Lung (tissue), 12 donors: ENCODE results near the gene KCTD17. TPM values are rescaled to one million over a fixed set of nuclear protein-coding genes. Genes with fewer than 3 reads are reported as not detected.

Experiments
- ATAC-seq: fragments of 200-7000 bp; cut with Tn5 transposase; one replicate; pipeline ENCODE4 v1.9.1; 2020; ENCODE audit warnings: moderate number of reproducible peaks; ENCODE audit not compliant: insufficient read depth, low FRiP score
- DNase-seq, 3 donors: peaks; one replicate each; pipeline ENCODE4 v3.0.0-alpha.2; 2013 to 2017
- H3K27ac ChIP-seq, 2 donors: one replicate each; pipeline ENCODE4 v1.5.1; 2013; ENCODE audit warnings: mild to moderate bottlenecking in 2 of 2, moderate library complexity in 2 of 2, control low read depth in 1 of 2, inconsistent platforms in 1 of 2, low read depth in 1 of 2, low read length in 1 of 2
- H3K27me3 ChIP-seq, 3 donors: one replicate each; pipeline ENCODE4 v1.5.1; 2013; ENCODE audit warnings: low read length in 2 of 3; ENCODE audit not compliant: control insufficient read depth in 3 of 3, insufficient read depth in 3 of 3
- H3K36me3 ChIP-seq, 4 donors: one replicate each; pipeline ENCODE4 v1.5.1; 2013; ENCODE audit warnings: low read length in 4 of 4, mild to moderate bottlenecking in 1 of 4, moderate library complexity in 1 of 4; ENCODE audit not compliant: control insufficient read depth in 4 of 4, insufficient read depth in 4 of 4
- H3K4me1 ChIP-seq, 5 donors: one replicate each; pipeline ENCODE4 v1.5.1; 2013; ENCODE audit warnings: low read length in 5 of 5, mild to moderate bottlenecking in 2 of 5, moderate library complexity in 1 of 5; ENCODE audit not compliant: control insufficient read depth in 5 of 5, insufficient read depth in 5 of 5
- H3K4me3 ChIP-seq: one replicate; pipeline ENCODE4 v1.5.1; 2013; ENCODE audit warnings: mild to moderate bottlenecking, control low read depth, moderate library complexity
- H3K9ac ChIP-seq, 2 donors: one replicate each; pipeline ENCODE4 v1.5.1; 2013; ENCODE audit warnings: low read length in 2 of 2, control low read depth in 1 of 2; ENCODE audit not compliant: insufficient read depth in 1 of 2
- H3K9me3 ChIP-seq, 4 donors: one replicate each; pipeline ENCODE4 v1.5.1; 2013; ENCODE audit warnings: low read length in 3 of 4, mild to moderate bottlenecking in 1 of 4, moderate library complexity in 1 of 4; ENCODE audit not compliant: control insufficient read depth in 4 of 4, insufficient read depth in 3 of 4
- WGBS, 2 donors: extraction: QIAGEN DNeasy Blood & Tissue Kit; methylation state at CpG; one replicate each; pipeline ENCODE4 v1.1.7; 2013; 5-methylcytosine and 5-hydroxymethylcytosine counted together
- polyA plus RNA-seq, 2 donors: library from polyadenylated mRNA; stranded (reverse); fragments of 200-250 nt; gene quantifications; one replicate each; pipeline ENCODE4 v1.2.1, GENCODE V29; 2013
- total RNA-seq, 2 donors: library from RNA; depleted of rRNA in 1 of 2; stranded (reverse); fragments of >200 nt in 1 of 2; gene quantifications; one replicate each; pipeline ENCODE4 v1.2.1, GENCODE V29; 2014 to 2021
- TF ChIP-seq, protein P1 (sequence below): IDR thresholded peaks from 2 replicates; pipeline ENCODE4 v1.5.1; 2012; ENCODE audit warnings: mild to moderate bottlenecking; ENCODE audit errors: control extremely low read depth, extremely low read depth
- donor health status: control.
- donor health status: control.
- donor health status: Bipolar disorder and iron deficiency.
- donor health status: healthy.
- donor health status: DM: yes; HTN: yes; CAD: no.

Gene KCTD17
- total and polyA plus RNA-seq, 4 donors = 9.7 to 26.0 (median 18.3) TPM

DNA sequence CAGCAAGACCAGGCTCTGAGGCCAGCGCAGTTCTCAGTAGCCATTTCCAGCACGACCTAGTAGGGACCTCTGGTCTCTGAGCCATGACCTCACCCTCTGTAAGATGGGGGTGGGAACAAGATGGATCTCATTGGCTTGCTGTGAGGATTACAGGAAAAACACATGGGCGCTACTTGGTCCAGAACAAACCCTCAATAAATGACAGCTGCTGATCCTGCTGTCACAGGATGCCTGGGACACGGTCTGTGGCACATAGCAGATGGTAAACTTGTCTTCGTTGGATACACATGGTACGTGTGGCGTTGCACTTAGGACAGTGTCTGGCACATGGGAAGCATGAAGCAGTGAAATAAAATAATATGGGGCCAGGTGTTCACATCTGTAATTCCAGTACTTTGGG lies 4.5 kb upstream of the KCTD17 start:
- peaks cover 0 to under 1% (median 0%) of the 10 kb centered on the region in 5 donors for H3K4me1 ChIP-seq
- H3K27ac ChIP-seq = no peak overlapping the region
- TF ChIP-seq, protein P1, sequence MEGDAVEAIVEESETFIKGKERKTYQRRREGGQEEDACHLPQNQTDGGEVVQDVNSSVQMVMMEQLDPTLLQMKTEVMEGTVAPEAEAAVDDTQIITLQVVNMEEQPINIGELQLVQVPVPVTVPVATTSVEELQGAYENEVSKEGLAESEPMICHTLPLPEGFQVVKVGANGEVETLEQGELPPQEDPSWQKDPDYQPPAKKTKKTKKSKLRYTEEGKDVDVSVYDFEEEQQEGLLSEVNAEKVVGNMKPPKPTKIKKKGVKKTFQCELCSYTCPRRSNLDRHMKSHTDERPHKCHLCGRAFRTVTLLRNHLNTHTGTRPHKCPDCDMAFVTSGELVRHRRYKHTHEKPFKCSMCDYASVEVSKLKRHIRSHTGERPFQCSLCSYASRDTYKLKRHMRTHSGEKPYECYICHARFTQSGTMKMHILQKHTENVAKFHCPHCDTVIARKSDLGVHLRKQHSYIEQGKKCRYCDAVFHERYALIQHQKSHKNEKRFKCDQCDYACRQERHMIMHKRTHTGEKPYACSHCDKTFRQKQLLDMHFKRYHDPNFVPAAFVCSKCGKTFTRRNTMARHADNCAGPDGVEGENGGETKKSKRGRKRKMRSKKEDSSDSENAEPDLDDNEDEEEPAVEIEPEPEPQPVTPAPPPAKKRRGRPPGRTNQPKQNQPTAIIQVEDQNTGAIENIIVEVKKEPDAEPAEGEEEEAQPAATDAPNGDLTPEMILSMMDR = no peak
- H3K9ac ChIP-seq = no peak overlapping the region
- no peak for DNase-seq
- H3K4me3 ChIP-seq = no peak overlapping the region
- ATAC-seq = no peak
- H3K36me3 ChIP-seq = no peaks in the 10 kb centered on the region
- H3K9me3 ChIP-seq = no peaks in the 10 kb centered on the region
- H3K27me3 ChIP-seq = no peaks in the 10 kb centered on the region
- WGBS, 2 donors = 94 to 96% methylated on average over 7 of the region's 7 CpGs

DNA sequence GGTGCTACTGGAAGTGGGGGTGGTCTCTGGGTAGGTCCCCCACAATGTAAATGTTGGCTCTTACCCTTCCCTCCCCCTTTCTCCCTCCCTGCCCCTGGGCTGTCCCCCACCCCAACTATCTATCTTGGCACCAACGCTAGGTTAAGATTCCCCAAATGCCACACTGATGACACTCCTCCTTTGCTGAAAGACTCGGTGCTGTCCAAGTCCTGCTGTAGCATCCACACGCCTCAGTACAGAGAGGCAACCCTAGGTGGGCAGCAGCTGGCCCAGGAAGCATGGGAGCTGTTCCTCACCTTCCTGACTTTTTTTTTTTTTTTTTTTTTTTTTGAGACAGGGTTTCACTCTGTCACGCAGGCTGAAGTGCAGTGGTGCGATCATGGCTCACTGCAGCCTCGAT lies 3.4 kb upstream of the KCTD17 start:
- Histone ChIP-seq H3K9me3 (no peaks in the 10 kb centered on the region), H3K4me3 (no peak overlapping the region), H3K9ac (no peak overlapping the region), H3K36me3 (no peaks in the 10 kb centered on the region), H3K4me1 (peaks cover 0 to 8% (median 0%) of the 10 kb centered on the region in 5 donors), H3K27ac (no peak overlapping the region), H3K27me3 (no peaks in the 10 kb centered on the region)
- no peak for DNase-seq
- TF ChIP-seq, protein P1 = no peak
- ATAC-seq = no peak
- WGBS, 2 donors = 87 to 88% methylated on average over 6 of the region's 6 CpGs

DNA sequence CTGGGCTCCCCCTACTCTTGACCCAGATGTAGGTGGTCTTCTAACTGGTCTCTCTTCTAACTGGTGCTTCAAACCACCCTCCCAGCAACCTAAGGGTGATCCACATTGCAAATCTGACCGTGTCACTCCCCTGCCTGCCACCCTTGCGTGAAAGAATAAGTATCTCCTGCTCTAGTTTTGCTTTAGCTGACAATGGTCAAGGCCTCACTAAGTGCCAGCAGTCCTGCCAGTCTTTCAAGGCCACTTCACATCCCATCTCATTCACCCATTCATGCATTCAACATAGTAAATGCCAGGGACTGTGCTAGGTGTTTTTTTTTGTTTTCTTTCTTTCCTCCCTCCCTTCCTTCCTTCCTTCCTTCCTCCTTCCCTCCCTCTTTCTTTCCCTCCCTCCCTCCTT lies 2.3 kb upstream of the KCTD17 start:
- H3K9me3 ChIP-seq = no peaks in the 10 kb centered on the region
- H3K4me3 ChIP-seq = no peak overlapping the region
- H3K36me3 ChIP-seq = no peaks in the 10 kb centered on the region
- H3K4me1 ChIP-seq = peaks cover 0 to 8% (median 0%) of the 10 kb centered on the region in 5 donors
- DNase-seq (no peak), ATAC-seq (no peak)
- no peak overlapping the region for H3K27ac ChIP-seq
- no peak overlapping the region for H3K9ac ChIP-seq
- 79 to 81% methylated on average over 2 of the region's 2 CpGs for WGBS, 2 donors
- TF ChIP-seq, protein P1 = no peak
- no peaks in the 10 kb centered on the region for H3K27me3 ChIP-seq

DNA sequence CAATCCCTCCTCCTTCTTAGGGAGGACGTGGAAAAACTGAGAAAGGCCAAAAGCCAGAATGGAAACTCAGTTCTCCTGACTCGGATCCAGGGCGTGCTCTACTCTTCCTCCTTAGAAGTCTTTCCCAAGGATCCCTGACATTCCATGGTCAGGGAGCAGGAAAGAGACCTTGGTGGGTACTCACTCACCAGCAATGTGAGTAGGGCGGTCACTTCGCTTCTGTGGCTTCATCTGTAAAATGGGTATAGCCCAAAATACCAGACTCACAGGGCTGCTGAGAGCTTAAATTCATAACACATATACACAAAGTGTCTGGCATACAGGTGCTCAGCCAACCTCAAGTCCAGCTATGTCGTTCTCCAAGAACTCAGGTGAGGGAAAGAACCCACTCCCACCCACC lies 629 bp upstream of the KCTD17 start:
- WGBS, 2 donors = 77 to 81% methylated on average over 6 of the region's 6 CpGs
- H3K4me1 ChIP-seq = peaks cover 0 to 8% (median 0%) of the 10 kb centered on the region in 5 donors
- H3K27me3 ChIP-seq = no peaks in the 10 kb centered on the region
- H3K27ac ChIP-seq = no peak overlapping the region
- ATAC-seq (no peak), DNase-seq (no peak)
- no peaks in the 10 kb centered on the region for H3K9me3 ChIP-seq
- H3K4me3 ChIP-seq = no peak overlapping the region
- no peak overlapping the region for H3K9ac ChIP-seq
- no peaks in the 10 kb centered on the region for H3K36me3 ChIP-seq
- TF ChIP-seq, protein P1 = no peak
